Ovary (tissue), 9 donors: ENCODE data around the gene NUP35. TPM values are rescaled to one million over a fixed set of nuclear protein-coding genes. Genes with fewer than 3 reads are reported as not detected.

Source experiments
- DNase-seq, 5 donors: peaks; one replicate each; pipeline ENCODE4 v3.0.0-alpha.2; 2019 to 2020
- H3K27ac ChIP-seq, 2 donors: fragments of 200-600 bp; one replicate each; pipeline versions ENCODE4 v1.5.1 to v1.8.0; 2019 to 2022
- H3K27me3 ChIP-seq: fragments of 200-600 bp; one replicate; pipeline ENCODE4 v1.8.0; 2022
- H3K36me3 ChIP-seq: fragments of 200-600 bp; sonication (generic); one replicate; pipeline ENCODE4 v1.5.1; 2019
- H3K4me1 ChIP-seq: one replicate; pipeline ENCODE4 v1.8.1; 2013; ENCODE audit warnings: mild to moderate bottlenecking, moderate library complexity; ENCODE audit not compliant: insufficient read depth
- H3K4me3 ChIP-seq: fragments of 200-600 bp; sonication (generic); one replicate; pipeline ENCODE4 v1.5.1; 2017
- H3K9me3 ChIP-seq, 2 donors: fragments of 200-600 bp in 1 of 2; sonication (generic) in 1 of 2; one replicate each; pipeline versions ENCODE4 v1.5.1 to v1.8.1; 2013 to 2019; ENCODE audit warnings: mild to moderate bottlenecking in 1 of 2, moderate library complexity in 1 of 2
- CTCF ChIP-seq, 3 donors: fragments of 450-650 bp in 2 of 3; fragments of 200-600 bp in 1 of 3; IDR thresholded peaks; one replicate each; pipeline versions ENCODE4 v1.5.1 to v1.8.0; 2016 to 2022; ENCODE audit warnings: antibody characterized with exemption in 3 of 3, mild to moderate bottlenecking in 1 of 3
- EP300 ChIP-seq: sonication (generic); formaldehyde crosslinking; IDR thresholded peaks from one replicate; pipeline ENCODE4 v1.6.1; 2017; ENCODE audit warnings: antibody characterized with exemption
- POLR2A ChIP-seq: fragments of 450-650 bp; IDR thresholded peaks from one replicate; pipeline ENCODE4 v1.6.1; 2017; ENCODE audit warnings: antibody characterized with exemption, mild to moderate bottlenecking, moderate library complexity
- WGBS, 3 donors: extraction: QIAGEN DNeasy Blood & Tissue Kit in 1 of 3; methylation state at CpG; one replicate each; pipeline versions ENCODE4 v1.1.5 to v1.1.7; 2013 to 2017; 5-methylcytosine and 5-hydroxymethylcytosine counted together
- intact Hi-C, 4 donors: fragments of 100-400 bp; cut with DNase I; formaldehyde crosslinking; loops; one replicate each; pipeline versions ENCODE4 v1.11.0 to v1.15.1; 2022 to 2023
- polyA plus RNA-seq, 2 donors: library from polyadenylated mRNA; stranded (reverse); fragments of 200-250 nt in 1 of 2; fragments of 350-450 nt in 1 of 2; fragmentation: Illumina TruSeq in 1 of 2; extraction: RNeasy Lipid Tissue Mini Kit (QIAGEN cat#74804) in 1 of 2; gene quantifications; one replicate each; pipeline ENCODE4 v1.2.3, GENCODE V29; 2013 to 2014
- total RNA-seq, 7 donors: library from RNA; depleted of rRNA in 2 of 7; stranded (reverse); fragments of >200 nt in 2 of 7; fragmentation: NEBNext Ultra II Directional in 3 of 7; extraction: Animal tissue kit (Norgen Biotek cat#: 25700) in 3 of 7; gene quantifications; one replicate each; pipeline versions ENCODE4 v1.1.0 to v1.2.4, GENCODE V29; 2016 to 2023
- donor health status: DM: no; HTN: no; CAD: no; lungs with moderate emphysema.
- donor health status: DM: no; HTN: no; CAD: no.
- donor health status: Bipolar disorder and iron deficiency.
- donor health status: DM: yes; HTN: yes; CAD: no.
- donor health status: DM: no; HTN: no; CAD: no.
- donor health status: DM: yes; HTN: yes; CAD: no.

The NUP35 gene
- total and polyA plus RNA-seq, 9 donors: 12.2 to 28.5 (median 19.4) TPM

- Histone ChIP-seq H3K4me1 (peaks cover 1% of the 10 kb centered on the region), H3K27me3 (no peaks in the 10 kb centered on the region), H3K4me3 (no peak overlapping the region), H3K27ac (no peak overlapping the region), H3K36me3 (no peaks in the 10 kb centered on the region), H3K9me3 (no peaks in the 10 kb centered on the region)
- 3 to 9% (median 9%) methylated on average over 1 of the region's 1 CpG for WGBS, 3 donors
- intact Hi-C loops: no loop called here
- no peak for TF ChIP-seq EP300
- TF ChIP-seq CTCF (IDR thresholded peaks at IDR 0.05): no peak
- TF ChIP-seq POLR2A: no peak
- no peak for DNase-seq
These were observed 42.3 kb upstream of the NUP35 start for GRCh38 chr2:183081911-183082310.

- intact Hi-C loops: no loop called here
- Histone ChIP-seq H3K9me3 (no peaks in the 10 kb centered on the region), H3K4me3 (no peak overlapping the region), H3K27me3 (no peaks in the 10 kb centered on the region), H3K27ac (no peak overlapping the region), H3K36me3 (no peaks in the 10 kb centered on the region), H3K4me1 (no peaks in the 10 kb centered on the region)
- WGBS, 3 donors: 79 to 87% (median 83%) methylated on average over 3 of the region's 3 CpGs
- TF ChIP-seq CTCF (IDR thresholded peaks at IDR 0.05) (no peak), EP300 (no peak), POLR2A (no peak)
- no peak for DNase-seq
These were observed 36.2 kb upstream of the NUP35 start for GRCh38 chr2:183088061-183088460.

- no peak for TF ChIP-seq POLR2A
- TF ChIP-seq EP300: no peak
- no peak for TF ChIP-seq CTCF (IDR thresholded peaks at IDR 0.05)
- Histone ChIP-seq H3K27ac (no peak overlapping the region), H3K9me3 (no peaks in the 10 kb centered on the region), H3K36me3 (no peaks in the 10 kb centered on the region), H3K4me1 (no peaks in the 10 kb centered on the region), H3K27me3 (no peaks in the 10 kb centered on the region), H3K4me3 (no peak overlapping the region)
- WGBS, 3 donors: 92 to 93% (median 93%) methylated on average over 6 of the region's 6 CpGs
- DNase-seq: no peak
- intact Hi-C loops: no loop called here
These were observed 34.9 kb upstream of the NUP35 start for GRCh38 chr2:183089192-183089851.

GRCh38 chr2:183091318-183091953 lies 32.8 kb upstream of the NUP35 start:
- no peak for DNase-seq
- 78 to 88% (median 78%) methylated on average over 7 of the region's 7 CpGs for WGBS, 3 donors
- TF ChIP-seq EP300 (no peak), CTCF (IDR thresholded peaks at IDR 0.05) (no peak), POLR2A (no peak)
- Histone ChIP-seq H3K27ac (no peak overlapping the region), H3K4me1 (no peaks in the 10 kb centered on the region), H3K9me3 (no peaks in the 10 kb centered on the region), H3K27me3 (no peaks in the 10 kb centered on the region), H3K4me3 (no peak overlapping the region), H3K36me3 (no peaks in the 10 kb centered on the region)
- intact Hi-C loops: no loop called here
